Dermis blood vessel endothelial cell (primary cell): Measurements from ENCODE around the gene IFT57. TPM values are rescaled to one million over a fixed set of nuclear protein-coding genes. Genes with fewer than 3 reads are reported as not detected.

Experiments
- DNase-seq: peaks from one replicate; pipeline ENCODE4 v3.0.0; 2010
- total RNA-seq: library from RNA; depleted of rRNA; stranded (reverse); fragments of >200 nt; gene quantifications from 2 replicates; pipeline ENCODE4 v1.2.3, GENCODE V29; 2014

Gene IFT57
- total RNA-seq, 1 donor from 2014 or later, result 25.7 TPM

DNA sequence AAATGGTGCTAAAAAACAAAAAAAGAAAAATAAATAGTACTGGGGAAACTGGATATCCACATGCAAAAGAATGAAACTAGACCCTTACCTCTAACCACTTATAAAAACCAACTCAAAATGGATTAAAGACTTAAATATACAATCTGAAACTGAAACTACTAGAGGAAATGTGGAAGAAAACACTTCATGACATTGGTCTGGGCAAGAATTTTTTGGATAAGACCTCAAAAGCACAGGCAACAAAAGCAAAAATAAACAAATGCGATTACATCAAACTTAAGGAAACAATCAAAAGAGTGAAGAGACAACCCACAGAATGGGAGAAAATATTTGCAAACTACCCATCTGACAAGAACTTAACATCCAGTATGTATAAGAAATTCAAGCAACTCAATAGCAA lies 6.4 kb downstream of the IFT57 start:
- no peak for DNase-seq

DNA sequence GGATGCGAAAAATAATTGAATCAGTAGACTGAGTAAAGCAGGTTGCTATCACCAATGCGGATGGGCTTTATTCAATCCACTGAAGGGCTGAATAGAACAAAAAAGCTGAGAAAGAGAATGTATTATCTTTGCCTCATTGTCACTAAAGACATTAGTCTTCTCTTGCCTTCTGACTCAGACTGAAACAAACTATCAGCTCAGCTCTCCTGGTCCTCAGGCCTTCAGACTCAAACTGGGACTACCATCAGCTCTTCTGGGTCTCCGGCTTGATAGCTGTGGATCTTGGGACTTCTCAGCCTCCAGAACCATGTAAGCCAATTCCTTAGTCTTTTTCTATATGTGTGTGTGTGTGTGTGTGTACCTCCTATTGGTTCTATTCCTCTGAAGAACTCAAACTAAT lies 12.6 kb downstream of the IFT57 start:
- DNase-seq, result no peak

DNA sequence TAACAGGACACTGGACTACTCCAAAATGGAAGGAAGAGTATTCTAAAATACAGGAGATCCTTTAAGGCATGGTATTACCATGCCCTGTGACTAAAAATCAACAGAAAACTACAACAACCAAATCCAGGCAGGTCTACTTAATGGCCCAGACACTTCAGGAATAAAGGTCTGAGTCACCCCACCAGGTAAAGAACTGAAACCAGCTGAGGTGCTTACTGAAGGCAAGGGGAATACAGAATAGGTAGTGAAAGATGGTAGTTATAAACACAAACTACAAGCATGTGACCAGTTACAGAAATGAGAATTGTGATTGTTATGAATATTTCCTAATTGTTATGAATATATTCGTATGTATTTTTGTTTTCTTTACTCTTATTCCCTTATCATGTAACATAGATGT lies 13.4 kb downstream of the IFT57 start:
- DNase-seq, result no peak

DNA sequence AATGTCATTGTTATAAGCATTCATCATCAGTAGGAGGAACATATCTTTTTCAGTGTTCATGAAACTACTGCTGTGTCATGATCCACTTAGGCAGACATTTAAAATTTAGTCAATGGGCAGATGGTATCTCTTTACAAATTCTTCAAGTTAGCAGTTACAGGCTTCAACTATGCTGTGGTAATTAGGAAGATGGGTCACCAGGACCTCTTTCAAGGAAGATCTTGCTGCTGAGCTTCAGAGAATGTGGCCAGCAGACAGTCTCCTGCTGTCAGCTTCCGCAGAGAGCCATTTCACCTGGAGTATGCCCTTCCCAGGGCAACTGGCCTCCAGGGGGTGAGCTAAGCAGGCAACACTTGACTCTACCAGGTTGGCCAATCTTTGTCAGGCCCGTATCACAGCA lies 19.4 kb downstream of the IFT57 start:
- DNase-seq, result no peak

DNA sequence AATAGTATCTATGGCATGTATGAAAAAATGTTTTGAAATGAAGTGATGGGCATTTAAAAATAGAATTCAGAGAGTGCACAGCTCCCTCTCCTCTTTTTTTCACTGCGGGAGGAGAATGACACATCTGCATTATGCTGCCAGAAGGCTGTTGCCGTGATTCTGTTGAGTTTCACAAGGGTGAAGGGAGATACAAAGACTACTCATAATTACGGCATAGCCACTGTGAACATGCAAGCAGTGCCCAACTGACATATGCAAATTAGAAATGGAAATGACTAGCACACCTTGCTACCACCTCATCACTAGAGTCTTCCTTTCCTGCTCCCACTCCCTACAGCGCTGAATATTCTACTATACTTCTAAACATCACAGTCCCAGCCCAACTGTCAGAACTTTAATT lies 20.1 kb downstream of the IFT57 start:
- DNase-seq, result no peak

DNA sequence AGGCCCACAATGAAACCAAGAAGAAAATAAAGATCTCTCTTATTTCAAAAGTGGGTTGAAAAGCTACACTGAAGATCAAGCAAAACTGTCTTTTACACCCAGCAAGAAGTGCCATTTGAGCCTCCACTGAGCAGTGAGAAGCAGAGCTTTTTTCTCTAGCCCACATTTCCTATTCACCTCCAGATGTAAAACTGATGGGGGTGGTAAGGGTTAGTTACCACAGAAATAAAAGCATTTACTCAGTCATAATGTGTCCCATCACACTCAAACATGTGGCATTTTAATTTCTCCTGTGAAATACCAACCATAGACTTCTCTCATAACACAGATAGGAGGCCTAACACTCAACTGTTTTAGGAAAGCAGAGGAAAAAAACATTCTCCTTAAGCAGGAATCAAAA lies 21.0 kb downstream of the IFT57 start:
- no peak for DNase-seq

DNA sequence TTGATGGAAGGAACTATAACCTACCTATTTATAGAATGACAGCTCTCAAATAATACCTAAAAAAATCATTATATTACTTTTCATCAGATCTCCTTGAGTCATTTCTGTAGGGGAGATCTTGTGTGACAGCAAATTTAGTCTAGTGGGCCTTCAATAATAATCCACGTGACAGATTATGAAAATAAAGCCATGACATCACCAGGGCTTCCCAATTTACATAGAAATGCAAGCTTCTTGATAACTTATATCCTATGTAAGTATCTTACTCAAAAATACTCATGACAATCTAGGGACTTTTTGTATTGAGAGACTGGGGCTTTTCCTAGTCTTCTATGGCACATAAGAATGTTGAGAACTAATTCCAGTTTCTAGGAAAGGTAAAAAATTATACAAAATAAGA lies 21.6 kb downstream of the IFT57 start:
- no peak for DNase-seq

DNA sequence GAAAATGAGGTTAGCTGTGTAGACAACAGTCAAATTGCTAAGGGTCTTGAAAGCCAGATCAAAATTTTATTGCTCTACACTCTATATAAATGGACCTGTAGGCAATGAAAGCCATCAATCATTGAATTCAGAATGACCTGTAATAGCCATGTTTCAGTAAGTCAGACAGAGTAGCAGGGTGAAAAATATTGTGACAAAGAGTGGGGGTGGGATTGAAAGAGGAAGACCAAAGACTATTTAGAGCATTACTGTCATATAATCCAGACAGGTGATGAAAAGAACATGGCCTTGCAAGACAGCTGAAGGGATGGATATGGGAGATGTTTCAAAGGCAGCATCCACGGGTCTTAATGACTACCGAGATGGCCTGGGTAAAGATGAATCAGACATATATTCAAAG lies 22.2 kb downstream of the IFT57 start:
- no peak for DNase-seq

DNA sequence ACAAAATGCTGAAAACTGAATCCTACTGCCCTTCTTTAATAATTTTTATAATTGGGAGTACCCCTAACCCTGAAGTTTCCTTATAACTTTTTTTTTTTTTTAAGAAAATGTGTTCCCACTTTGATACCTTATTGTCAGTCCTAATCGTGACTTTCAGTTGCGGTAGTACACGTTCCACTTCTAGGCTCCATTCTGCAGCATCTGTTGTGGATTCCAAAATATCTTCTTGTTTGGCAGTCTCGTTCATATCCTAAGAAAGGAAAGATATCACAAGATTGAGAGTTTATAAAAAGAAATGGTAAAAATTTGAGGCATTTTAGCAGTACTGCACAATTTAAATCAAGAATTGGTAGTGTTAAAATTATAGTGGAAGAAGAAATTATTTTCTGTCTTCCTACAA lies 30.8 kb downstream of the IFT57 start:
- no peak for DNase-seq

DNA sequence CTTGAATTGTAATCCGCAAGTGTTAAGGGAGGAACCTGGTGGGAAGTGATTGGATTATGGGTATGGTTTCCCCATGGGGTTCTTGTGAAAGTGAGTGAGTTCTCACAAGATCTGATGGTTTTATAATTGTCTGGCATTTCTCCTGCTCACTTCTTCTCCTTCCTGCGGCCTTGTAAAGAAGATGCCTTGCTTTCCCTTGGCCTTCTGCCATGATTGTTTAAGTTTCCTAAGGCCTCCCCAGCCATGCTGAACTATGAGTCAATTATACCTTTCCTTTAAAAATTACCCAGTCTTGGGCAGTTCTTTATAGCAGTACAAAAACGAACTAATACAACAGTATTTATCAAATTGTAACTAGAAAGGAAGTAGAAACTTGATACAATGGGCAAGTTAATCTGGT lies 31.9 kb downstream of the IFT57 start:
- peak; percentile 76 for DNase-seq

DNA sequence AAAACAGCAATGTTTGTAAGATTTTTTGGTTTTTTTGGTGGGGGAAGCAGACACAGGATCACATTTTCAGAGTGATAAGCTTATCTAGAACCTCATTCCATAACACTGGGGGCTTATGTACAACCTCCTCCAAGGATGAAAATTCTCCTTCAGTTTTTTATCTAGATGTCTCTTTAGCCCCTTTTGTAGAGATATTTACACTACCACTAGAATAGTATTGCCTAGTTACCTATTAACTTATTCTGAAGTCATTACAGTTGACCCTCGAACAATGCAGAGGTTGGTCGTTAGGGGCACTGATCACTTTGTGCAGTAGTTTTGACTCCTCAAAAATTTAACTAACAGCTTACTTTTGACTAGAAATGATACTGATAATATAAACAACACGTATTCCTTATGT lies 32.8 kb downstream of the IFT57 start:
- no peak for DNase-seq

DNA sequence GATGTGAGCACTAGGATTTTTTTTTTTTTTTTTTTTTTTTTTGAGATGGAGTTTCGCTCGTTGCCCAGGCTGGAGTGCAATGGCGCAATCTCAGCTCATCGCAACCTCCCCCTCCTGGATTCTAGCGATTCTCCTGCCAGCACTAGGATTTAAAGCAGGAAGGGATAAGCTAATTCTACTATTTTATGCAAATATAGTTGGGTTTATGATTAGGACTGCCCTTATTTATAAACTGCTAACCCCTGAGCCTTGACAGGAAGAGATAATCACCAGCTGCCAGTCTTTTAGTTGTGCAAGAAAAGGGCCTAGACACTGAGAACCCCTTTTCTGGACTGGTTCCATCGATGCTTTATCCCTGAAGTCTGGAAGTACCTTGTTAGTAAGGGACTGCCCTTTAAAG lies 36.7 kb downstream of the IFT57 start:
- no peak for DNase-seq

DNA sequence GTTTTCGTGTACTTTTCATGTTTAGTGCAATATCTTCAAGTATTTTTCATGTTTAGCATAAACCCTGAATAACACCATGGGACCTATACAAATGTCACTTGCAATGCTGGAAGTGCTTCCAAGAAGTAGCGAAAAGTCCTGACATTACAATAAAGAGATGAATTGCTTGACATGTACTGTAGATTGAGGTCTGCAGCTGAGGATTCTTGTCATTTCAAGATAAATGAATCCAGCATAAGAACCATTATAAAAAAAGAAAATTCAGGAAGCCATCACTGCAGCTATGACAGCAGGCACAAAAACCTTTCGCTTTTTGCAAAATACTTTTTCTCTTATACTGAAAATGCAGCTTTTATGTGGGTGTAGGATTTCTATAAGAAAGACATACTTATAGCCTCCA lies 37.4 kb downstream of the IFT57 start:
- DNase-seq, result no peak

DNA sequence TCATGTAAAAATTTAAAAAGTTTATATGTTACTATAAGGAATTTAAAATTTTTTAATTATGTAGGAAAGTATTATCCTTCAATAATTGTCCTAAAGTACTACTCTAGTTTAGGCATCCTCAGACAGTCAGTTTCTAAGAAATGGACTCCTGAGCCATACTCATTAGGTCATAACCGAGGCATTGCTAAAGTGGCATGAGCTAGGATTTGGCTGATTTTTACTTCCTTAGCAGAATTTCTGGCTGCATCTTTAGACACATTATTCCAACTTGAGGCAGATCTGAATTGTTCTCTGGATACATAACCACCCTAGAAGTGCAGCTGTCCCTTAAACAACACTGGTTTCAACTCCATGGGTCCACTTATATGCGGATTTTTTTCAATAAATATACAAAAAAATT lies 38.3 kb downstream of the IFT57 start:
- DNase-seq, result no peak

DNA sequence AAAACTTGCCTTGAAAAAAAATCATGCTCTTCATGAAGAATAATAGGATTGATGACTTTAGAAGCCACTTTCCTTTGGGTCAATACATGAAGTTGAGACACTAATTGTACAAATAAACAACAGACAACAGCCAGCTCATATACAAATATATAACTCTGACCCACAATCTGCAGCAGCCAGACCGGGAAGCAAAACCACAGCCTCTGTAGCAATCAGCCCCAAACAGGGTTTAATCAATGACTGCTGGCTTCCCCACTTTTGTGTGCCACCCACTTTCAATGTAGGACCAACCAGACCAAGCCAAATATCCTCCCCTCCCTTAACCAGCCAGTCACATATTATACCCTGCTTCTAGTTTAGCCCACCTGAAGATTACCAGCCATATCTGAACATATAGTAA lies 39.0 kb downstream of the IFT57 start:
- DNase-seq, result no peak

DNA sequence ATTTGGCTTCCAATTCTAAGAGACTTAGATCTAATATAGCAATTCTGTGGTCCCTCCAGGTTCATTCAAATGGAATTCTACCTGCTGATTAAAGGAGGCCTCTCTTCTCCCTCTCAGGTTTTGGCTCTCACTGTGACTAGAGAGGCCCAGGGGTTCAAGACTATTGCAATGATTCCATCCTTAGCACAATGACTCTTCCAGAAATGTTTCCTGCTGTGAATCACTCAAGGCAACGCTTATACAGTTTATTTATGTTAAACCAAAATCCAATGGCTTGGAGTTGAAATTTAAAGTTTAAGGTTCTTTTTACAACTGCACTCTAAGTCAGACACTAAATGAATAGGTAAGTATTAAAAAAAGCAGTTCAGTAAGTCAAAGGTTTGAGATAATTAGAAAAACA lies 39.9 kb downstream of the IFT57 start:
- DNase-seq, result no peak

DNA sequence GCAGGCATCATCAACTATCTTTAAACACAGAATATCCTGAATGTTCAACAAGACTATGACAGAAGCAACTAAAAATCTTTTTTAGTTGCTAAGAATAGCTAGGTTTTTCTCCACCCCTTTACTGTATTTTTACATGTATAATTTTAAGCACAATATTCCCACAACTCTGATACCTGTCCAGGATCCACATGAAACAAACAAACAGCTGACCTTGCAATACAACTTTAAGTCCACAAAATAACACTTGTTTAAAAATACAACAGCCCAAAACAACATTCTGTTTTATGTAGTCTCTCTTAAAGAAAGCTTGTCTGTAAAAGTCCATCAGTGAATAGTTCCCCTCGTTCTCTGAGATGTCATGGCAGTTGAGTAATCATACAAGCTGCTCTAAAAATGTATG lies 41.1 kb downstream of the IFT57 start:
- DNase-seq, result no peak

DNA sequence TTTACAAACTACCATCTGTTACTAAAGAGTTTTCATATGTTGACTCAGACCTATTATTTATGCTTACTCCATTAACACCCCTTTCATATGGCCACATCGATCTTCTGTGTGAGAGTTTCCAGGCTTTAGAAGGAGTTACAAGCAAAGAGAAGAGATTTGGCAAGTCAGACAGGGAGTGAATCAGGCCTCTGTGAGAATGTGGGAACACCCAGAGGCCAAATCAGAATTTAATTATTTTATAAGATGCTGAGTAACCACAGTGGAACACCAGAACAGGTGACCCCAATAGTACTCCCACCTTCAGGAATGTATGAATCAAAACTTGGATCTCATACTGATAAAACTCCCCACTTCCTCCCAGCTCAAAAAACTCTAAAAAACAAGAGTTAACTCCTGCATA lies 42.0 kb downstream of the IFT57 start:
- no peak for DNase-seq

DNA sequence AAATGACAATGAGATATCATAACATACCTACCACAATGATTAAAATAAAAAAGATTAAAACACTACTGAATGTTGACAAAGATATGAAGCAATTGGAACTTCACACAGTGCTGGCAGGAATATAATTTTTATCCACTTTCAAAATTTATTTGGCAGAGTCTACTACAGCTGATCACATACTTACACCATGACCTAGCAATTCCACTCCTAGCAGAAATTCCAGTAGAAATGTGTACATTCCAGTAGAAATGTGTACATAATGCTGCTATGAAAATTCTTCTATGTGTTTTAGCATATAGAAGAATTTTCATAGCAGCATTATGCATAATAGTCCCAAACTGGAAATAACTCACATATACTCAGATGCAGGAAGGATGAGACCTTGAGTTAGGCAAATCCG lies 43.5 kb downstream of the IFT57 start:
- DNase-seq, result no peak

DNA sequence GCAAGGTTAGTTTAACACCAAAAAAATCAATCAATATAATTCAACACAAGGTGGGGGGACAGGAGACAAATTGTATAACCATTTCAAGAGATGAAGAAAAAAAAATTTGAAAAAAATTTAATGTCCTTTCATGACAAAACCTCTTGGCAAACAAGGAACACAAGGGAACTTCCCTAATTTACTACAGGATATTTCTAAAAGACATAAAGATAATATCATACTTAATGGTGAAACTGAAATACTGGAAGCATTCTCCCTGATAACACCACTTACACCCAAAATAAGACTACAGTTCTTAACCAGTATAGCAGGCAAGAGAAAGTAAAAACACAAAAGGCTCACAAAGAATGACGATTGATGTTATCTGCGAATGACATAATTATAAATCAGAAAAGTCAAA lies 44.7 kb downstream of the IFT57 start:
- DNase-seq, result no peak

DNA sequence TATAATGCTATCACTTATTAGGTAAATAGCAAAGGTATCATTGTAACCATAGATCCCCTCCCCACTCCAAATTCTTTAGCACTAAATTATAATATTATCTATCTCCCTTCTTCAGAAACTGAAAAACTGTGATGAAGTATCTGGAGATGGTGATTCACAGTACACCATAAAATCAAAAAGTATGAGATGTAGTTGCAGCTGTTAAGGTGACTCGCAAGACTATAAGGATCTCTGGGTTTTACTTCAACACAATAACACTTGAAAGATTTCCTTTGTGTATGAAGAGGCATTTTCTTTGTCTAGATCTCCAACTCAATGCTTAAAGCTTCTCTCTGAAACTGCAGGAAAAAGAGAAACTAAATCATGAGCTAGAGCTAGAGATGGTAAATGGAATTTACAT lies 46.9 kb downstream of the IFT57 start:
- DNase-seq, result no peak

DNA sequence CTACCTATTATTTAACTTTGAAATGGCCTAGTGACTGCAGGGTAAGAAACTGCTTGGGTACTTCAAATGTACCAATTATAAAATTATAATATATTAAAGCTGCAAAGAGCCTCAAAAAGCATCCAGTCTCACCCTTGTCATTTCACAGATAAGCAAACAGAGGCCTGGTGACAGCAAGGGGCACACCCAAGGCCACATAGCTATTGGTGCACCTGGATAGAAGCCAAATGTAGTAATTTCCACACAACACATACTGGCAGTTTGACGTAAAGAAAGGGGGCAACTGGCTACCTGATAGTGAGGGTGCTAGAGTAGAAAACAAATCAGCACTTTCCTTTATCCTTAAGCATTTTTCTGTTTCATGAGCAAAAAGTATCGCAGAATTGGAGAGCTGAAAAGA lies 51.1 kb downstream of the IFT57 start:
- DNase-seq, result no peak

DNA sequence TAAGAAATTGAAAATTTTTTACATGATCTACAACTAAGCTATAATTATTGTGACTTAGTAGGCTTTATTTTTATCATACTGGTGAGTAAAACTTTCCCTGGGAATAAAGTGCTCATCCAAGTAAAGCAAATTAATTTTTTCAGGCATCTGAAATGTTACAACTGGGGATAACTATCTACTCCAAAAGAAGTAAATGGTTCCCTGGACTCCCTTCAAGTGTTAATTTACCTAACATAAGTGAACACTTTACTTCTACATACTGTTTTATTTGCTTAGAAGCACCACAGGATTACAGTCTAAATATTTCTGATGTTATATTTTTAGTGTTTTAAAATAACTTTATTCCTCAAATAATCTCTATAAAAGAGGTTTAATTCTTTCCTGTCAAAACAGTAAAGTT lies 57.8 kb downstream of the IFT57 start:
- no peak for DNase-seq

DNA sequence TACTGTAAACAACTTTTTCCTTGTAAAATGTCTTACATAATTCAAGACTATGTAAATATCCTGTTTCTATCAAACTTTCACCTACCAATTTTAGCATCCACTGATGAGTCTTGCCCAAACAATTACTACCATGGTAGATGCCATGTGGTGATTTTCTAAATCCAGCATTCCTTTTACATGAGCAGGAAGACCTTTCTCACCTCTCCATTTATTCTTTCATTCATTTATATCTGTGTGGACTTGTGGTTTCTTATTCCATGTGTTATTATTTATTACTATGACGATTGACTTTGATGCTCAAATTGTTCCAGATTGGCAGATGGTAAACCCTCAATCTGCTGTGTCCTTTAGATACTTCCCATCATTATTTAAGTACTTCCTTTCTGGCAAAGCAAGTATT lies 62.4 kb downstream of the IFT57 start:
- DNase-seq, result peak; percentile 30

DNA sequence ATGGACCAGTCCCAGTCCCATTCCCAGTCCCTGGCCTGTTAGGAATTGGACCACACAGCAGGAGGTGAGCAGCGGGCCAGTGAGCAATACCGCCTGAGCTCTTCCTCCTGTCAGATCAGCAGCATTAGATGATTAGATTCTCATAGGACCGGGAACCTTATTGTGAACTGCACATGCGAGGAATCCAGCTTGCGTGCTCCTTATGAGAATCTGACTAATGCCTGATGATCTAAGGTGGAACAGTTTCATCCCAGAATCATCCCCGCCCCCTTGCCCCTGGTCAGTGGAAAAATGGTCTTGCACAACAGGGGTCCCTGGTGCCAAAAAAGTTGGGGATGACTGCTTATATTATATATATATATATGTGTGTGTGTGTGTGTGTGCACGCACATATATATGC lies 63.1 kb downstream of the IFT57 start:
- DNase-seq, result no peak

DNA sequence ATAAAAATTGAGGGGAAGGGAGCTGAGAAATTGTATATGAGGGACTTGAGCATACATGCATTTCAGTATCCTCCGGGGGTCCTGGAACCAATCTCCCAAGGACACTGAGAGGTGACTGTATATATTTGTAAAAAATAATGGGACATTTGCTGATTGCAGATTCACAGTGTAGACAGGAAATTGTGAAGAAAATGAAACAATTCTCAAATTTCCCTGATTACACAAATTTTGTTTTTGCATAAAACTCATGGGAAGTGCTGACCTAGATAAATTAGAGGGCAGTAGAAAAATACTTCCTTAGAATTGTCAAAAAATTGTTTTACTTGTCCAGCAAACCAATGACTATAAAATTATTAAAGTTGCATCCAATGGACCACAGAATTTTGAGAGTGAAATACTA lies 64.0 kb downstream of the IFT57 start:
- no peak for DNase-seq
